A549 (cell line): Measurements from ENCODE around the gene CNTN4. TPM values are rescaled to one million over a fixed set of nuclear protein-coding genes. Genes with fewer than 3 reads are reported as not detected.

Experiments used
- ATAC-seq, 2 experiments: fragments of 200-7000 bp in 1 of 2; fragments of >200 bp in 1 of 2; cut with Nextera tagmentation in 1 of 2; cut with Tn5 transposase in 1 of 2; 3 replicates each; pipeline versions ENCODE4 v1.8.0 to v1.9.1; 2018 to 2020; ENCODE audit warnings: mild to moderate bottlenecking in 1 of 2, moderate library complexity in 1 of 2
- CTCF ChIA-PET: fragments of 300-600 bp; sonication (Branson Sonifier 250); formaldehyde crosslinking; extraction: SDS; loops from one replicate; lab custom pipeline; 2021; ENCODE audit warnings: antibody characterized with exemption, inconsistent platforms; lab: Yijun Ruan, JAX
- POLR2A ChIA-PET: fragments of 350-600 bp; formaldehyde crosslinking; extraction: SDS; loops from one replicate; lab custom pipeline; 2021; ENCODE audit warnings: antibody characterized with exemption, inconsistent platforms; lab: Yijun Ruan, JAX
- DNase-seq, 2 experiments: peaks; one replicate each; pipeline versions ENCODE4 v3.0.0 to v3.0.0-alpha.2; 2011 to 2016; ENCODE audit warnings: low read depth in 1 of 2, low spot score in 1 of 2
- FAIRE-seq: peaks from 2 replicates; lab custom pipeline; 2011; peaks lifted over from hg19 to GRCh38; lab: Jason Lieb, UNC
- H3K27ac ChIP-seq, 2 experiments: fragments of >200 bp; sonication (Bioruptor Twin); formaldehyde crosslinking; 3 replicates each; pipeline ENCODE4 v1.5.1; 2016 to 2017
- H3K4me1 ChIP-seq: fragments of >200 bp; sonication (Bioruptor Twin); formaldehyde crosslinking; 3 replicates; pipeline ENCODE4 v1.6.1; 2016
- H3K4me2 ChIP-seq: fragments of >200 bp; sonication (Bioruptor Twin); formaldehyde crosslinking; 3 replicates; pipeline ENCODE4 v1.6.1; 2016
- H3K4me3 ChIP-seq: fragments of >200 bp; sonication (Bioruptor Twin); formaldehyde crosslinking; 3 replicates; pipeline ENCODE4 v1.5.1; 2016
- H3K9me3 ChIP-seq: fragments of >200 bp; sonication (Bioruptor Twin); formaldehyde crosslinking; 3 replicates; pipeline ENCODE4 v1.6.1; 2016
- BCL3 ChIP-seq: fragments of >200 bp; sonication (Bioruptor Twin); formaldehyde crosslinking; IDR thresholded peaks from 3 replicates; pipeline ENCODE4 v1.6.1; 2016
- CBX2 ChIP-seq: fragments of 200-600 bp; sonication (generic); IDR thresholded peaks from 2 replicates; pipeline ENCODE4 v1.6.1; 2016; ENCODE audit warnings: low read depth, mild to moderate bottlenecking, borderline replicate concordance
- EHF ChIP-seq: fragments of 250-450 bp; sonication (Bioruptor Pico); IDR thresholded peaks from 2 replicates; pipeline ENCODE4 v1.5.0; 2020; ENCODE audit warnings: mild to moderate bottlenecking
- EHMT2 ChIP-seq: fragments of 200-600 bp; sonication (generic); IDR thresholded peaks from 2 replicates; pipeline ENCODE4 v1.6.1; 2016; ENCODE audit warnings: antibody characterized with exemption, low read depth, mild to moderate bottlenecking, moderate library complexity
- EP300 ChIP-seq, 2 experiments: fragments of >200 bp; sonication (Bioruptor Twin); formaldehyde crosslinking; IDR thresholded peaks; 2 replicates in 1 of 2; 3 replicates in 1 of 2; pipeline ENCODE4 v1.6.1; 2016 to 2017
- FOSB ChIP-seq: fragments of 250-450 bp; sonication (Bioruptor Pico); IDR thresholded peaks from 2 replicates; pipeline ENCODE4 v1.5.0; 2020; ENCODE audit warnings: mild to moderate bottlenecking, moderate library complexity
- FOSL2 ChIP-seq, 2 experiments: fragments of 450-650 bp in 1 of 2; fragments of >200 bp in 1 of 2; sonication (Bioruptor Twin) in 1 of 2; formaldehyde crosslinking; IDR thresholded peaks; 2 replicates each; pipeline versions ENCODE4 v1.5.0 to v1.6.1; 2016 to 2020; ENCODE audit warnings: mild to moderate bottlenecking in 1 of 2, moderate library complexity in 1 of 2
- GATA3 ChIP-seq: IDR thresholded peaks from 2 replicates; pipeline ENCODE4 v1.6.1; 2012; ENCODE audit warnings: borderline replicate concordance
- HES2 ChIP-seq: fragments of >200 bp; sonication (Bioruptor Twin); formaldehyde crosslinking; IDR thresholded peaks from 2 replicates; pipeline ENCODE4 v1.6.1; 2016
- HEYL ChIP-seq: fragments of 250-450 bp; sonication (Bioruptor Pico); IDR thresholded peaks from 2 replicates; pipeline ENCODE4 v1.8.0; 2021; ENCODE audit warnings: mild to moderate bottlenecking, moderate library complexity
- HOXA7 ChIP-seq: fragments of 250-450 bp; sonication (Bioruptor Pico); IDR thresholded peaks from 2 replicates; pipeline ENCODE4 v1.5.0; 2020; ENCODE audit warnings: mild to moderate bottlenecking, moderate library complexity
- HOXB13 ChIP-seq: fragments of 250-450 bp; sonication (Bioruptor Pico); IDR thresholded peaks from 2 replicates; pipeline ENCODE4 v1.5.0; 2020; ENCODE audit warnings: low read depth, mild to moderate bottlenecking, moderate library complexity
- KDM5A ChIP-seq: fragments of 200-600 bp; sonication (generic); IDR thresholded peaks from 2 replicates; pipeline ENCODE4 v1.6.1; 2016; ENCODE audit warnings: antibody characterized with exemption, mild to moderate bottlenecking
- MAX ChIP-seq: IDR thresholded peaks from 2 replicates; pipeline ENCODE4 v1.6.1; 2012
- NR3C1 ChIP-seq: fragments of >200 bp; sonication (Bioruptor Twin); formaldehyde crosslinking; IDR thresholded peaks from 3 replicates; pipeline ENCODE4 v1.6.1; 2017
- PBX3 ChIP-seq: IDR thresholded peaks from 2 replicates; pipeline ENCODE4 v1.6.1; 2012
- RFX5 ChIP-seq: fragments of 450-650 bp; IDR thresholded peaks from 2 replicates; pipeline ENCODE4 v1.7.1; 2014; ENCODE audit warnings: antibody characterized with exemption, mild to moderate bottlenecking, moderate library complexity
- USF2 ChIP-seq: fragments of 450-650 bp; IDR thresholded peaks from 2 replicates; pipeline ENCODE4 v1.6.1; 2014; ENCODE audit warnings: antibody characterized with exemption
- ZNF302 ChIP-seq: fragments of 250-450 bp; sonication (Bioruptor Pico); IDR thresholded peaks from 2 replicates; pipeline ENCODE4 v1.9.0; 2021; ENCODE audit warnings: inconsistent platforms, mild to moderate bottlenecking, moderate library complexity
- WGBS: methylation state at CpG from one replicate; pipeline ENCODE4 v1.1.6; 2017; ENCODE audit errors: missing lambda C conversion rate; 5-methylcytosine and 5-hydroxymethylcytosine counted together
- polyA plus RNA-seq, 4 experiments: library from polyadenylated mRNA; depleted of rRNA in 3 of 4; stranded (reverse); fragments of >200 nt; fragmentation: RNase III in 1 of 4; extraction: RNeasy Plus Mini Kit Qiagen cat#74134 plus additional on column Dnase treatment in 1 of 4; gene quantifications; 2 replicates in 3 of 4; 3 replicates in 1 of 4; pipeline ENCODE4 v1.2.3, GENCODE V29; 2011 to 2017

Gene CNTN4
- polyA plus RNA-seq, 2 of the 4 experiments (the other 2 are of a cell fraction), result 0.03 TPM; not detected in 1

- 8% methylated on average over 8 of the region's 8 CpGs for WGBS
- ChIA-PET CTCF (interaction anchor here (0.6 kb wide), 1 partner anchor 1280 kb away, joined by 3 read pairs; no protein-coding TSS in a partner anchor), POLR2A (no interaction called here)
- ATAC-seq, result no peak
- H3K9me3 ChIP-seq, result no peaks in the 10 kb centered on the region
- DNase-seq, result no peak
- no peak for TF ChIP-seq EHMT2
- TF ChIP-seq, all 56 proteins: peak for 0
- Histone ChIP-seq H3K4me1 (no peaks in the 10 kb centered on the region), H3K4me3 (no peak overlapping the region), H3K4me2 (no peak overlapping the region), H3K27ac (no peak overlapping the region)
- FAIRE-seq, result no peak
These were observed 629.1 kb downstream of the CNTN4 start for GRCh38 chr3:2727610-2728318.

GRCh38 chr3:2731843-2732242 lies 633.2 kb downstream of the CNTN4 start:
- TF ChIP-seq RFX5, result no peak
- no peak for TF ChIP-seq HES2
- TF ChIP-seq EHF (CRISPR knock-in tag), result no peak
- TF ChIP-seq ZNF302 (CRISPR knock-in tag), result no peak
- TF ChIP-seq FOSB (CRISPR knock-in tag), result no peak
- TF ChIP-seq EHMT2, result no peak
- TF ChIP-seq CBX2, result no peak
- TF ChIP-seq PBX3, result no peak
- TF ChIP-seq HOXA7, result no peak
- no peak for TF ChIP-seq USF2
- TF ChIP-seq FOSL2 (IDR thresholded peaks at IDR 0.05), result no peak
- no peak for TF ChIP-seq FOSL2 (CRISPR knock-in tag; IDR thresholded peaks at IDR 0.05)
- TF ChIP-seq KDM5A, result no peak
- TF ChIP-seq HEYL, result no peak
- TF ChIP-seq HOXB13 (CRISPR knock-in tag), result no peak
- Histone ChIP-seq H3K9me3 (no peaks in the 10 kb centered on the region), H3K4me3 (no peak overlapping the region), H3K27ac (no peak overlapping the region), H3K4me1 (no peaks in the 10 kb centered on the region), H3K4me2 (no peak overlapping the region)
- ATAC-seq (no peak), FAIRE-seq (no peak), DNase-seq (no peak)
- 16% methylated on average over 2 of the region's 2 CpGs for WGBS
- CTCF ChIA-PET, result no interaction called here
- POLR2A ChIA-PET, result no interaction called here

GRCh38 chr3:2735392-2735894 lies 636.8 kb downstream of the CNTN4 start:
- no peak overlapping the region for H3K4me2 ChIP-seq
- no peak overlapping the region for H3K4me3 ChIP-seq
- ChIA-PET CTCF (no interaction called here), POLR2A (no interaction called here)
- DNase-seq, result no peak
- H3K27ac ChIP-seq, result no peak overlapping the region
- no peaks in the 10 kb centered on the region for H3K9me3 ChIP-seq
- no peak for FAIRE-seq
- no peak for ATAC-seq
- 12% methylated on average over 7 of the region's 7 CpGs for WGBS
- TF ChIP-seq HOXA7 (no peak), MAX (no peak), GATA3 (no peak), NR3C1 (no peak), BCL3 (no peak), EP300 (IDR thresholded peaks at IDR 0.05) (no peak), ZNF302 (CRISPR knock-in tag) (no peak)
- no peaks in the 10 kb centered on the region for H3K4me1 ChIP-seq
